ENCODE data around the gene SLC39A11.

DNA sequence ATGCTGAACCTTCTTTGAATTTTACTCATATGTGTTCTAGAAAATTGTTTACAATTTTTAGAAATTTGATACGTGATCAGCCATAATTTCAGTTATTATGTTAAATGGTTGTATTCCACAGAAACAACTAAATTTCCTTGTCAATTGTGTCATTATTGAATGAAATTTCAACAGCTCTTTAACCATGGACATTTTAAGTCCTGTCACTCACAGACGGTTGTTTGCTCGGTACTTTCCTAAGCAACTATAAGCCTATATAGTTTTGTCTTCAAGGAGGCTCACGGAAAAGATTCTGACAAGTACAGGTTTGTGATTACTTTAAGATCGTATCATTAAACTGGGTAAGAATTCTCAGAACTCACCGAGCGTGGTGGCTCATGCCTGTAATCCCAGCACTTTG, 31.8 kb downstream of the SLC39A11 start:
- TF ChIP-seq, protein P1, sequence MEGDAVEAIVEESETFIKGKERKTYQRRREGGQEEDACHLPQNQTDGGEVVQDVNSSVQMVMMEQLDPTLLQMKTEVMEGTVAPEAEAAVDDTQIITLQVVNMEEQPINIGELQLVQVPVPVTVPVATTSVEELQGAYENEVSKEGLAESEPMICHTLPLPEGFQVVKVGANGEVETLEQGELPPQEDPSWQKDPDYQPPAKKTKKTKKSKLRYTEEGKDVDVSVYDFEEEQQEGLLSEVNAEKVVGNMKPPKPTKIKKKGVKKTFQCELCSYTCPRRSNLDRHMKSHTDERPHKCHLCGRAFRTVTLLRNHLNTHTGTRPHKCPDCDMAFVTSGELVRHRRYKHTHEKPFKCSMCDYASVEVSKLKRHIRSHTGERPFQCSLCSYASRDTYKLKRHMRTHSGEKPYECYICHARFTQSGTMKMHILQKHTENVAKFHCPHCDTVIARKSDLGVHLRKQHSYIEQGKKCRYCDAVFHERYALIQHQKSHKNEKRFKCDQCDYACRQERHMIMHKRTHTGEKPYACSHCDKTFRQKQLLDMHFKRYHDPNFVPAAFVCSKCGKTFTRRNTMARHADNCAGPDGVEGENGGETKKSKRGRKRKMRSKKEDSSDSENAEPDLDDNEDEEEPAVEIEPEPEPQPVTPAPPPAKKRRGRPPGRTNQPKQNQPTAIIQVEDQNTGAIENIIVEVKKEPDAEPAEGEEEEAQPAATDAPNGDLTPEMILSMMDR (IDR thresholded peaks at IDR 0.05; ENCODE audit: low read depth, low read length) = no peak
- TF ChIP-seq EZH2phosphoT487 (IDR thresholded peaks at IDR 0.05; ENCODE audit: low read depth) = no peak

Data from OCI-LY3 (cell line).